IPS DF 4.7 (cell line): ENCODE data around the gene COL18A1.
"Not testable (repeated sequence)": the region's sequence is repeated elsewhere in the genome, so short reads cannot be mapped to it uniquely, and the experiment has no call there.

Experiments used
- DNase-seq: peaks from one replicate; pipeline ENCODE4 v3.0.0-alpha.2; 2013; ENCODE audit warnings: low spot score; ENCODE audit errors: extremely low read depth

COL18A1 gene

DNA sequence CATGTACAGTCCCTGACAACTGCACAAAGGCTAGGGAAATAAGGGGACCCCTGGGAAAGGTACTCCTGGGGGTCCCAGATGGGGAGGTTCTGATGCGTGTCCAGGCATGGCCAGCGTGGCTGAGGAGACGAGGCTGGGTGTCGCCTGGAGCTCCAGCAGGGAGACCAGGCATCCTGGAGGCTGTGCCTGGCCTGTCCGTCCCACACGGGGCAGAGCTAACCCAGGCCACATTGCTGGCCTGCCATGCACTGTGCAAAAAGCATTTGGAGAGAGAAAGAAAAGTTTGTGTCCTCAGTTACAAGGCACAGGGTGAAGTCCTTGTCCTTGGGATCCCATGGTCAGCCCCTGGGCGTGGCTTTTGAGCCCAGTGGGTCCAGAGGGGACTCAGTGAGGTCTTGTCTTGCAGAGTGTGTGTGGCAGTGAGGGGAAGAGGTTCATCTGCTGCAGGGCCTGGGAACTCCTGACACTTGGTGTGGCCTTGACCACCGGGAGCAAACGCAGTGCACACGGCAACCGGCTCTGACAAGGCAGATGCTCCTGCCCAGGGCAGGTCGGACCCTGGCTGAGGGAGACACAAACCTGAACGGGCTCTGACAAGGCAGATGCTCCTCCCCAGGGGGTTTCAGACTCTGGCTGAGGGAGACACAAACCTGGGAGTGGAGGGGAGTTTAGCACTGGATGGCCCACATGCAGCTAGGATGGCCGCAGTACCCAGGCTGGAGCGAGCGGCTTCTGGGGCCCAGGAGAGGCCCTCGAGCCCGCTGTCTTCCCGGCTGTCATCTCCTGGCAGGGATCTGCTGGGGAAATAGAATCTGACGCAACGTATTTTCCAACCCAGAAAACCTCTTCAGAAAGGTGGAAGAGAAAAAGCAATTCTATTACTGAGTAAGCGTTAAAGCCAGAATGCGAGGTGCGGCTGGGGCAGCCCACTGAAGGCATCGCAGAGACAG, 37.3 kb upstream of the COL18A1 start:
- no peak for DNase-seq

DNA sequence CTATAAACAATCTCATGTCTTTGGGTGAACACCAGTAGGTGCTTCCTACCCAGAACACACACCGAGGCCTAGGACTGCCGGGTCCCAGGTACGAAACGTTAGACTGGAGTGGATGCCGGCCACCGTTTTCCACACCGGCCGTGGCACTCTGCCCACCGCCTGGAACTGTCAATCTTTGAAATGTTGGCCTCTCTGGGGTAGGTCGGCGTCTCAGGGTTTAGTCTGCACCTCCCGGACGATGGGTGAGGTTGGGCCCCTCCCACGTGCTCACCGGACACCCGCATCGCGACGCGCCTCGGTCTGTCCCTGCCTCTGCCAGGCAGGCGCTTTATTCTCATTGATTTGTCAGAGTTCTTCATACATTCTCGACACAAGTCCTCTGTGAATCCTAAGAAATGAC, 35.9 kb upstream of the COL18A1 start:
- DNase-seq: not testable (repeated sequence)

DNA sequence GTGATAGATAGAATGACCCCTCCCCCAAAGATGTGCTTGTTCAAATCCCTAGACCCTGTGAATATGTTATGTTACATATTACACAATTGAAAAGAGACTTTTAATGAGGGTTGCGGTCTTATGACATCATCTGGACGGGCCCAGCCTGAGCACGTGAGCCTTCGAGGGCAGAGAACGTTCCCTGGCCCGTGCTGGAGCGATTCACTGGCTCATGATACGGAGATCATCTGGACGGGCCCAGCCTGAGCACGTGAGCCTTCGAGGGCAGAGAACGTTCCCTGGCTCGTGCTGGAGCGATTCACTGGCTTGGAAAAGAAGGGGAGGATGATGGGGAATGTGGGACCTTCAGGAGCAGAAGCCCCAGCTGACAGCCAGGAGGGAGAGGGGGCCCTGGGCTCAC, 34.4 kb upstream of the COL18A1 start:
- no peak for DNase-seq

DNA sequence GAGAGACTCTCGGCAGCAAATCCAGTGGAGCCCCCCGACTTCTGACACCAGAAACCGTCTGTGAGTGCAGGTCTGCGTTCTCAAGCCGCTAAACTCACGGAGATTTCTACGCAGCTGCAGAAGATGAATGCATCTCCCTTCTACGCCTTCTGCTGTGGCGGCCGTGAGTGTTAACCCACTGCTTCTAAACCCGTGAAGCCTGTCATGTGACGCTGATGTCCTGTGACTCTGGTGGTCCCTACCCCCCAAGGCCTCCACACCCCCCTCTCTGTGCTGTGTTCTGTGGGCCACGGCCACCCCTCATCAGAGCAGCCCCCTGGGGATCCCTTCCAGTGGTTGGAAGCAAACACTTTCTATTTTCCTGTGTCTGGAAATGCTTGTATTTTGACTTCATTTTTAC, 33.9 kb upstream of the COL18A1 start:
- no peak for DNase-seq

DNA sequence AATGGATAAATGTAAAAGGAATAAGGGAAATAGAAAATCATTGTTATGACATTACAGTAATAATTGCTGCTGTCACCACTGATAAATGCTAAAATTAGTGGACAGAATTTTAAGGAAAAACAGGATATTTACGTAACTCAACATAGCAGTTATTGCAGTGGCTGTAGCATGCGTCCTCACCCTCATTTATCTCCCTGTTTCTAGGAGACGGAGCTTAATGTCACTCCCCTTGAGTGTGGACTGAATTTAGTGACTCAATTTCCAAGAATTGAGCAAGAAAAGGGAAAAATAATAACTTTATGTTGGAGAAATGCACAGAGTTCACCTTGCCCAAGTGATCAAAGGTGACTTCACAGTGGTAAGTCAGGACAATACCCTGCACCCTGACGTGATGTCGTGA, 33.3 kb upstream of the COL18A1 start:
- DNase-seq: no peak

DNA sequence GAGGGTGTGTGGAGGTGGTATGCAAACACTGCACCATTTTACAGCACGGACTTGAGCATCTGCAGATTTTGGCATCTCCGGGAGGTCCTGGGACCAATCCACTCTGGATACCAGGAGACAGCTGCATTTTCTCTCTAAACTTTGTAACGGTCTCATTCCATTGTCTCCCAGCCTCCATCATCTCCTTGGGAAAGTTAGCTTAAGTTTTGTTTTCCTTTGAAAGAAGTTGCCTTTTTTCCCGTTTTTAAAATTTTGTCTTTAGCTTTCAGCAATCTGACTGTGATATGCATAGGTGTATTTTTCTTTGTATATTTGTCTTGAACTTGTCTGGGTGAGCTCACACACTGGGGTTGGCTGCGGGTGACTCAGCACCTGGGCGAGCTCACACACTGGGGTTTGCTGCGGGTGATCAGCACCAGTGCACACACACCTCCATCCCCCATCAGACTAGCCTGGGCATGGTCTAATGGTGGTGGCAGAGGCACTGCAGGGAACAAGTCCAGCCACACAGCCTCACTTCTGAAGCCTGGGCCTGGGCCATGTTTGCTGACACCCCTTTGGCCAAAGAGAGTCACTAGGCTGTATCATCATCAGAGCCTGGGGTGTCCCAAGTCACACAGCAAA, 32.1 kb upstream of the COL18A1 start:
- no peak for DNase-seq

DNA sequence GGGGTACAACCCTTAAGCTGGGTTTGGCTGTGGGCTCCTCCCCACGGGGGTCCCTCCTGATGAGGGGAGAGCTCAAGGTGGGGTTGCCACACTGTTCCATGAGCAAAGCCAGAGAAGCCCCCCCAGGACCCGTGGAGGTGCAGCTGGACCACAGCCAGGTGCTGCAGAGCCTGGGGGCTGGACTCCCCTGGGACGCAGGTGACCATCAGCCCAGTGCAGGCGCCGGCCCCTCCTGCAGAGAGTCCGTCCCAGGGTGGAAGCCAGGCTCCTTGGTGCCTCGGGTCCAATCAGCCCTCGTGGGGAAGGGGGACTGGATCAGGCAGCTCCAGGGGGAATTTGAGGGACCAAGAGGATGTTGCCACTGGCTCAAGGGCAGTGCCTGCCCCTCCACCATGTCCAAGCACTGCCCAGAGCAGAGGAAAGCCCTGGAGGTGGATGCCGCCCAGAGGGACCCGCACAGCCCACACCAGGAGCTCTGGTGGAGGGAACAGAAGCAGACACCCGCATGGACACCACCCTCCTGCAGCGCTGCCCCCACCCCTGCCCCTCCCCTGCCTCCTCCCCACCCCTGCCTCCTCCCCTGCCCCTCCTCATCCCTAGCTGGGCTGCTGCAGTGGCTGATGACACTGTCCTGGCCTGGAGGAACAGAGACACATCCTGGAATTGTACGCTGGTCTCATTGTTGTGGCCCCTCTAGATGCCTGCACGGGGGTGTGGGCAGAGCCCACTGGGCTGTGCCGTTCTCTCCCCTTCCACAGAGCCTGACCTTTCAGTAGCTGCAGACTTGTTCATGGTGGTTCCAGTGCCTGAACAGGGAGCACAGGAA, 30.8 kb upstream of the COL18A1 start:
- no peak for DNase-seq

DNA sequence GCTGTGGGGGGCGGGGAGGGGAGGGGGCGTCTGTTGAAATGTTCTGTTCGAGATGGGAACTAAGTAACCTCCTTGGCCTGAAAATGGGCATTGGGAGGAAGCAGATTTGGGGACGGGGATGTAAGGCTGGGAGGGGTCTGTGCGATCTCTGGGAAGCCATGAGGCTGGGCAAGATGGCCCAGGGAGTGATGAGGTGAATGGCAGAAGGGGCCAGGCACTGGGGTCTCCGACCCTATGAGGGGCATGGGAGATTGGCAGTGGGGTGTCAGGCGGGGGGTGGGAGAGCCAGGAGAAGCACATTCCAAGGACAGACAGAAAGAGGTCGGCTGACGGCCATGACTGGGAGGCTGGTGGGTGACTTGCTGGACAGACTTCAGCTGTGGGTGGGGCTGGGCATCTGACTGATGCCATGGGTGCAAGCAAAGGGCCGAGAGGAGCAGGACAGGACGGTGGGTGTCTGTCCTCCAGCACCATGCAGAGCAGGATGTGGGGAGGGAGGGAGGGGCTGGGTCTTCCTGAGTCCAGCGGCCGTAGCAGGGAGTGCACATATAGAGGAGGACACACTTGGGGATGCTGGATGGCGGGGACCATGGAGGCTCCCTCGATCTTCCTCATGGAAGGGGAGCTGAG, 30.0 kb upstream of the COL18A1 start:
- DNase-seq: no peak

DNA sequence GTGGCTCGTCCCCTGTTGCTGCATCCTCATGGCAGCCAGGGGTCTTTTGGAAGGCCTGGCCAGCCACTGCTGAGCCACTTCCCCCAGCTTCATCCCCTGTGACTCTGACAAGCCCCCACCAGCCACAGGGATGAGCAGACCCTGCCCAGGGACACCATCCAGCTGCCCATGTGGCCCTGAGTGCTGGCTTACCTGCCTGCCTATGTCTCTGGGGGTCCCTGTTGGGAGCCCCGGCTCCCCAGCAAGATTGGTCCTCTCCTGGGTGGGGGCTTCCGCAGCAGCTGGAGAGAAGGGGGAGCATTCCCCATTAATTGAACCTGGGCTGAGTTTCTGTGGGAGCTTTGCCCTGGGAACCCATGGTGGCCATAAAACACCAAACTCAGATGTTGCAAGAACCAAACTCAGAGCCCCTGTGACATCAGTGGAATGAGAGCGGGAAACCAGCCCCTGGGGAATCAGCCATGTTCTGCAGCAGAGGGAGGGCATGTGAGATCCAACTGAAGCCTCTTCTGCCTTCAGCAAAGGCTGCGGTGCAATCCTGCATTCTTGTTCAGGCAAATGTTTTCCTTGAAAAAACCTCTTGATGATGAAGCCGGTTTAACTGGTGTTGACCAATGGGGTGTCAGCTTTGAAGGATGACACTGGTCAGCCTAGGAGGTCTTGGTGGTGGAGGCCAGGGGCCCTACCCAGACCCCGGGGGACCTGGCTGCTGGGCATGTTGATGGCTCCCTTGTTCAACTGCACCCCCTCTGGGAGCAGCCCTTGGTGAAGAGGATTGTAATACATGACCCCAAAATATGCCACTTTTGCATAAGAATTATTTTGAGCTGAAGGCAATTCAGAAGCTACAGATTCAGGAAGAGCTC, 28.3 kb upstream of the COL18A1 start:
- no peak for DNase-seq

DNA sequence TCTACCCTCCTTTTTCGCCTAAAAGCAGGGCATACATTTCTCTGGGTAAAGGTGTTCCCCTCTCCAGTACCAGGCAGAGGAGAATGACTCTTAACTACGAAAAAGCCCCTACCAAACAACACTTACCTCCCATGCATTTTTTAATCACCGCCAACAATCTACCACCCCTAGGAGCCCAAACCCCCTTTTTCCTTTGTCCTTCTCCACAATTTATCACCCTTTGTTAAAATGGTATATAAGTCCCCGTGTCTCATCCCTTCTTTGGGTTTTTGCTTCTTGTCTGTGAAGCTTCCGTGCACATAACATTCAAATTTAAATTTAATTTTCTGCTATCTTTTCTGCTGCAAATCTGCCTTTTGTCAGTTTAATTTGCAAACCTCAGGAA, 27.6 kb upstream of the COL18A1 start:
- no peak for DNase-seq

DNA sequence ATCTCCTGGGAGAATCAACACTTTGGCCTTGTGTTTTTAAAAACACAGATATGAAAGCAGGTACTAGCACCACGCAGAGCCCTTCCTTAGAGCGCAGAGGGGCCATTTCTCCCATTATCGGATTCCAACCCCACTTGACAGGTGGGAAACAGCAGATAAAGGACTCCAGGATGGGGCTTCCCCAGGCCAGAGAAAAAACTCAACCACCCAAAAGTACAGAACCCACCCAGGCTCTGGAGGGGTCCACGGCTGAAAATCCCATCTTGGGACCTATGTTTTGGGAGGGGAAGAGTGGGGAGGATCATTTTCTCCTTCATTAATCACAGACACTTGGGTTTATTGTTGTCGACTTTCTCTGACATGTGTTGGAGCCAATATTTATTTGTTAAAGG, 27.1 kb upstream of the COL18A1 start:
- DNase-seq: no peak

DNA sequence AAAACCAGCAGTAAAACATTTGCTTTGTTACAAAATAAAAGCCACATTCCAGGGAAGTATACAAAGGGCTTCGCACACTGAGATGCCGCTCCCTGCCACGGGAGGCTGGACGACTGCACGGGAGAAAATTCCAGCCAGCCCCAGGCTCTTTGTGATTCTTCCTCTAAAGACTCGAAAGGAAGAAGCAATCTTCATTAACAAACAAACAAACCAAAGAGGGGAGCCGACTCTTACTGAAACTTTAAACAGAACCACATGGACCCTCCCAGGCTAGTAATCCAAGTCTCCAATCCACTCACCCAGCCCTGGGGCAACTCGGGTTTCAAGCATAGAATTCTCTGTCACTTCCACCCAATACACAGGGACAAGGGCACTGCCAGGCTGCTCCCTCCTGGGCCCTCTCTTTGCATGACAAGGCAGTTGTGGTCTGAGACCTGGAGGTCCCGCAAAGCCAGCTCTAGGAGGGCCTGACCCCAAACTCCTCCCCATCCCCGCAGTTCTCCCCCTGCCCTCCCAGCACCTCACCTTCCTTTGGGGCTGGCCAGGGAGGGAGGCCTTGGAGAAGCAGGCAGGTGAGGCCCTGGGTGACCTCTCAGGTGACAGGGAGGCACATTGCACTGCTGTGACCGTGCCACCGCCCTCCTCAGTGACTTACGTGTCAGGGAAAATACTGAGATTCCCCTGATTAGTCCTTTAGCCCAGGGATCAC, 26.6 kb upstream of the COL18A1 start:
- no peak for DNase-seq

DNA sequence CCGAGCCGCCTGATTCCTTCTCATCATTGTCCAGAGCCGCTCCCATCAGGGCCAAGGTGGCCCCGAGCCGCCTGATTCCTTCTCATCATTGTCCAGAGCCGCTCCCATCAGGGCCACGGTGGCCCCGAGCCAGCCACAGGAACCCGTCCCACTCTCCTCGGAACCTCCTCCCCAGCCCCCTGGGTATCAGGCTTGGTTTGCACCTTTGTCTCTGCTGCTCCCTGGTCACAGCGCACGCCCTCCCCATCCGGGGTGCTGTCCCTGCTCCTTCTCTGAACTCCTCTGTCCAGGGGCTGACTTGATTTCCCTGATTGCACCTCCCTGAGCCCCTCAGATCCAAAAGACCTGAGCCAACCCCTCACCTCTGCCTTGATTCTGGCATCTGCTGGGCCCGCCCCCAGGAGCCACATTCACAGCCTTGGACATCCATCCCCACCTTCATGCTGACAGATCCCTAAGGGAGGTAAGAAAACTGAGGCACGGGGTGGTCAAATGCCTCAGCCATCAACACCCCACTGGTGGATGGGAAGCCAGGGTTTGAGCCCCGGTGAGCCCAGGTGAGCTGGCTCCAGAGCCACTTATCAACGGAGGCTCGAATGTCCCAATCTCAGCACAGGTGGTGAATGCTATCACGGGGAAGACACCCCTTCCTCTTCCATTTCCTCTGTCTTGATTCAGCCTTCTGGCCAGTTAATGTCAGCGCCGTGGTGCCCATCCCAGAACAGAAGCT, 25.6 kb upstream of the COL18A1 start:
- no peak for DNase-seq

DNA sequence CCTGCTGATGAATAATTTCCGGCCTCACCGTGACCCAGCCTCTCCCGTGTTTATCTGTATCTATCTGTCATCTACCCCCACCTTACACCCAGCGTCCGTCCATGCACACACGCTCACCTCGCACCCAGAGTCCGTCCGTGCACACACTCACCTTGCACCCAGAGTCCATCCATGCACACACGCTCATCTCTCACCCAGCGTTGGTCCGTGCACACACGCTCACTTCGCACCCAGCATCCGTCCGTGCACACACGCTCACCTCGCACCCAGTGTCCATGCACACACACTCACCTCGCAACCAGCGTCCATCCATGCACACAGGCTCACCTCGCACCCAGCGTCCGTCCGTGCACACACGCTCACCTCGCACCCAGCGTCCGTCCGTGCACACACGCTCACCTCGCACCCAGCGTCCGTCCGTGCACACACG, 25.0 kb upstream of the COL18A1 start:
- no peak for DNase-seq

DNA sequence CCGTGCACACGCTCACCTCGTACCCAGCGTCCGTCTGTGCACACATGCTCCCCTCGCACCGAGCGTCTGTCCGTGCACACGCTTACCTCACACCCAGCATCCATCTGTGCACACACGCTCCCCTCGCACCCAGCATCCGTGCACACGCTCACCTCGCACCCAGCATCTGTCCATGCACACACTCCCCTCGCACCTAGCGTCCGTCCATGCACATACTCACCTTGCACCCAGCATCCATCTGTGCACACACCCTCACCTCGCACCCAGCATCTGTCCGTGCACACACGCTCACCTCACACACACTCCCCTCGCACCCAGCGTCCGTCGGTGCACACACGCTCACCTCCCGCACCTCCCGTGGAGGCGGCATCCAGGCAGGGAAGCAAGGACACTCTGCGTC, 24.4 kb upstream of the COL18A1 start:
- DNase-seq: no peak

DNA sequence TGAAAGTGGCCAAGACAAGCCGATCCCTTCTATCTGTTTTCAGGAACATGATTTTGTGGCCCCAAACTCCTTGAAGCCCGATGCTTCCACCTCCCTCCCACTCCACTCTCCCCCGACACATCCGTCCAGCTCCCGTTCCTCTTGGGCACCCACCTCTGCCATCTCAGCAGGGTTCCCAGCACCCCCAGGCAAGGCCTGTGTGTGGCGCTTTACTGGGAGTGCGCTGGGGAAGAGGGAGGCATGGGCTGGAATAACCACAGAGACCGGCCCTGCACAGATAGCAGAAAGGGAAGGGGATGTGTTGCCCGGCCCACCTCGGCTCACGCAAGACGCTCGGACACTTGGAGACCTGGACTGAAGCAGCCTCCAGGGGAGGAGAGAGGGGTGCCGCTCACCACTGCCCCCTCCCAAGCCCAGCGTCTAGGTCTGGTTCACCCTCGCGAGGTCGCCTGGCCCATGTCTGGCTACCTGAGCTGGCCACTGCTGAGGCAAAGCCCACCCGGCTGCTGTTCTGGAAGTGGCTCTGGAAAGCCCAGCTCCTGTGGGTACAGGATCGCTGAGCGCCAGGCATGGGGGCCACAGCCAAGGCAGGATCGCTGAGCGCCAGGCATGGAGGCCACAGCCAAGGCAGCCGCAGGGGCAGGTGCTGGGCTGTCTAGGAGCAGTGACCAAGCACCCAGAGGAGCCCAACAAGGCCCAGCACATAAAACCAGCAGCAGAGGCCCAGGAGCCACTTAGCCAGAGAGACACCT, 23.8 kb upstream of the COL18A1 start:
- no peak for DNase-seq

DNA sequence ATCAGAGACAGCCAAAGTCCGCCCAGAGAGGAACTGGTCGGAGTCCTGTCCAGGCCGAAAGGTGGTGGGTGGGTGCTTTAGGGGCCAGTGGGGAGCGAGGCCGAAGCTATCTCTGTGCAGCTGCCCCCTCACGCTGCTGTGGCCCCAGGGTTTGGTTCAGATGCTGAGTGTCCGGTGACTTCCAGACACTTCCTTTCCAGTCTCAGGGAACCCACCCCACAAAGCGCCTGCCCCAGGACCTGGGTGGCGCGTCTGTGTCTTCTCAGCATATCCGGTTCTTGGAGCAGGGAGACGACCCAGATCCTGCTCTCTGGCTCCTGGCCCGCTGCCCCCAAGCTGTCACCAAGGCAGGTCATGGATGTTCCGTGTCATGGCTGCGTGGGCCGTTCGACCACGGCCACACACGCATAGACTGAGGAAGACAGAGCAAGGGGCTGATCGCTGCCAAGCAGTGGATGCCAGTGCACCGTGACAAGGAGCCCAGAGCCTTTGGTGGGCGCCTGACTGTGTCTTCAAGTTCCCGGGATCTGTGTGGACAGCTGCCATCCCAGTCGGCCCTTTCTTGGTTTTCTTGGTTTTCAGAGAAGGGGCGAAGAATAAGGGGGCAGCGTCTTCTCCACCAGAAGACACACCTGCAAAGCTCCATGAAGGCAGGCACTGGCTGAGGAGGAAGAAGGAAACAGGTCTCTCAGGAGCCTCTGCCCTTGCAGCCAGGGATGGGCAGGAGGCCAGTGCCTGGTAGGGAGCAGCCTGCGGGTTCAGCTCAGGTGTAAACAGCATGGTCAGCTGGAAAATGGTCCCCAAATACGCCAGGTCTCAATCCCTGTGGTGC, 22.9 kb upstream of the COL18A1 start:
- no peak for DNase-seq

DNA sequence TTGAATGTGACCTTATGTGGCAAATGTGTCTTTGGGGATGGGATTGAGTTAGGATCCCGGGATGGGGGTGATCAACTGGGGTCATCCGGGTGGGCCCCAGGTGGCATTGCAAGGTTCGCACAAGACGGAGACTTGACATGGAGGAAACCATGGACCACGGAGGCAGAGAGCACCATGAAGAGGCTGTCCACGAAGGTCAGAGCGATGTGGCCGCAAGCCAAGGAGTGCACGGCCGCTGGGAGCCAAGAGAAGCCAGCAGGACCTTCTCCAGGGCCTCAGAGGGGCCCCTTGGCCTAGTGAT, 22.3 kb upstream of the COL18A1 start:
- DNase-seq: no peak
